LNCaP clone FGC (cell line): ENCODE results near the gene PXDC1.

Experiments
- DNase-seq: peaks from one replicate; pipeline ENCODE4 v3.0.0-alpha.2; 2011; ENCODE audit warnings: low read depth
- H3K4me3 ChIP-seq: 2 replicates; pipeline ENCODE4 v1.5.1; 2011; ENCODE audit warnings: mild to moderate bottlenecking, low read depth, low read length, control low read depth
- TF ChIP-seq, protein P1 (sequence below): IDR thresholded peaks from 2 replicates; pipeline ENCODE4 v1.5.1; 2012; ENCODE audit warnings: mild to moderate bottlenecking; ENCODE audit not compliant: control insufficient read depth, insufficient read depth; ENCODE audit errors: extremely low read depth

PXDC1 gene

DNA sequence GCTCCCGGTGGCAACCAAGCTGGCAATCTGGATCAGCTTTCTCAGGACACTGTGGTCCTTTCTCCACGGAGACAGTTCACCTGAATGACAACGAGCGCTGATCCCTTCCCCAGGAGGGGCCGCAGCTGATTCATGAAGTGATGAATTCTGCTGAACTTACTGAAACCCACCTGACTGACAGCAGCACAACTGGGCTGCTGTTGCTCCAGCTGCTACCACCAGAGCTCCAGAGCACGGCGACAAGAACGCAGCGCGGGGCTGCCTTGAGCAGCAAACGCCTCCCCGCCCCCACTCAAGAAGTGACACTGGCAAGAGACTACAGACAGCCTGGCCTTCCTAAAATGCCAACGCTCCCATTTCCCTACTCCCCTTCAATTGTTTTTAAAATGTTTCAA lies 10.0 kb downstream of the PXDC1 start:
- H3K4me3 ChIP-seq = peak overlapping the region; percentile 7; the same call in 1 of the 2 replicates
- no peak for DNase-seq
- TF ChIP-seq, protein P1, sequence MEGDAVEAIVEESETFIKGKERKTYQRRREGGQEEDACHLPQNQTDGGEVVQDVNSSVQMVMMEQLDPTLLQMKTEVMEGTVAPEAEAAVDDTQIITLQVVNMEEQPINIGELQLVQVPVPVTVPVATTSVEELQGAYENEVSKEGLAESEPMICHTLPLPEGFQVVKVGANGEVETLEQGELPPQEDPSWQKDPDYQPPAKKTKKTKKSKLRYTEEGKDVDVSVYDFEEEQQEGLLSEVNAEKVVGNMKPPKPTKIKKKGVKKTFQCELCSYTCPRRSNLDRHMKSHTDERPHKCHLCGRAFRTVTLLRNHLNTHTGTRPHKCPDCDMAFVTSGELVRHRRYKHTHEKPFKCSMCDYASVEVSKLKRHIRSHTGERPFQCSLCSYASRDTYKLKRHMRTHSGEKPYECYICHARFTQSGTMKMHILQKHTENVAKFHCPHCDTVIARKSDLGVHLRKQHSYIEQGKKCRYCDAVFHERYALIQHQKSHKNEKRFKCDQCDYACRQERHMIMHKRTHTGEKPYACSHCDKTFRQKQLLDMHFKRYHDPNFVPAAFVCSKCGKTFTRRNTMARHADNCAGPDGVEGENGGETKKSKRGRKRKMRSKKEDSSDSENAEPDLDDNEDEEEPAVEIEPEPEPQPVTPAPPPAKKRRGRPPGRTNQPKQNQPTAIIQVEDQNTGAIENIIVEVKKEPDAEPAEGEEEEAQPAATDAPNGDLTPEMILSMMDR = no peak

DNA sequence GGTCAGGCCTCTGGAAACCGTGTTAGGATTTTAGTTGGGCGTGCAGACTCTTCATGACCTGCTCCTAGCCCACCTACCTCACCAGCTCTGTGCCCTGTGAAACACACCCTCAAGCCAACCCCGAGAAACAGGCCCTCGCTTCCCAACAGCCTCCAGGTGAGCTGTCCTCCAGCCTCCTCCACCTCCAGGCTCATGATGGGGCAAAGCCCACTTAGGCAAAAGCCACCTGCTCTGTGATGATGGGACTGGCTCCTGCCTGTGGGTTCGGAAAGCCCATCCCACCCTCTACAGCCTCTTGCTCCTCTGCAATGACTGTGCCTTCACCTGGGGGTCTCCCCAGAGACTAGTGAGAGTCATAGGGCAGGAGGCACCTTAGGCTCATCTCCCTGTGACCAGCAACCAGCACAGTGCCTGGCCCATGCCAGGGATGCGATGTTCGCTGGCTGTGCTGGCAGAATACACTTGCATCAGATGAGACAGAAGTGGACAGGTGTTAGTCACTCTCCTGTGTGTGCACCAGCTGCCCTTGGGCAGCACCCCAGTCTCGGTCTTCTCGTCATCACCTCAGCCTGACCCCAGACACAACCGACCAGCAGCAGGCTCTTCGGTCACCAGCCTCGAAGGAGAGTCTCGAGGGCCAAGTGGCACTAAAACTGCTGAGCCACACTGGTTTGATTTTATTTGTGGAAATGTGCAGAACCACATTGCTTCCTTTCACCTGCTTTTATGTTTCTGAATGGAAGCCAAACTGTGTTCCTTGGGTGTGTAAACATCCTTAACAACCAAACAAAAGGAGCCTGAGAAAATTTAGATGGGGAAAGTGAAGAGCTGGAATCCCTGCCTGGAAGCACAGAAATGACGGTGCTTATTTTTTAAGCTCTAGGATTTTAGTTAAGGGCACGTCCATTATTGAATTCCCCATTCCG lies 10.7 kb downstream of the PXDC1 start:
- peak; percentile 67 for DNase-seq
- TF ChIP-seq, protein P1 = no peak
- peak overlapping the region; percentile 7; the same call in 1 of the 2 replicates for H3K4me3 ChIP-seq

DNA sequence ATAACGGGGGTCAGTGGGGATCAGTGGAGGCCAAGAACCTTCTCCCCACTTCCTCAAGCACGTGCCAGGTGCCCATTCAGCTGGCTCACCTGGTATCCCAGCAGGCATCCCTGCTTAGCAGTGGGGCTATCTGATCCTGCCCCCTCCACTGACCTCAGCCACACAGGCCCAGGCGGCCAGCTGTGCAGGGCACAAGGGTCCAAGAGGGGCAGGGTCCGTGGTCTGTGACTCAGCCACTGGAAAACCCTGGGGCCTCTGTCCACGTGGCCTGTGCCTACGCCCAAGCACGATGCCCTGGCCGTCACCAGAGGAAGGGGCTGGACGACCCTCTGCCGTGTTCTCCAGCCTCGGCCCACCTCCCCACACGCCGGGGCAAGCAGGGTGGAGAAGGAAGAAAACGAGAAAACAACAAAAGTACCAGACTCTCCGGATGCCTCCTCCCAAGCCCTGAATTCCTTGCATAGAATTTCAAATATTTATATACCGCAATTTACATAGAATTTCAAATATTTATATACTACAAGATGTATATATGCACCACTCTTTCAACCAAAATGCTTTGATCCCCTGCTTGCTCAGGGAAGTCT lies 12.1 kb downstream of the PXDC1 start:
- H3K4me3 ChIP-seq = no peak overlapping the region
- TF ChIP-seq, protein P1 = no peak
- DNase-seq = no peak

- no peak overlapping the region for H3K4me3 ChIP-seq
- DNase-seq = no peak
- TF ChIP-seq, protein P1 = no peak
Observed at GRCh38 chr6:3738381-3739131, 13.0 kb downstream of the PXDC1 start.

GRCh38 chr6:3737831-3738210 lies 13.7 kb downstream of the PXDC1 start:
- TF ChIP-seq, protein P1 = no peak
- H3K4me3 ChIP-seq = no peak overlapping the region
- no peak for DNase-seq

DNA sequence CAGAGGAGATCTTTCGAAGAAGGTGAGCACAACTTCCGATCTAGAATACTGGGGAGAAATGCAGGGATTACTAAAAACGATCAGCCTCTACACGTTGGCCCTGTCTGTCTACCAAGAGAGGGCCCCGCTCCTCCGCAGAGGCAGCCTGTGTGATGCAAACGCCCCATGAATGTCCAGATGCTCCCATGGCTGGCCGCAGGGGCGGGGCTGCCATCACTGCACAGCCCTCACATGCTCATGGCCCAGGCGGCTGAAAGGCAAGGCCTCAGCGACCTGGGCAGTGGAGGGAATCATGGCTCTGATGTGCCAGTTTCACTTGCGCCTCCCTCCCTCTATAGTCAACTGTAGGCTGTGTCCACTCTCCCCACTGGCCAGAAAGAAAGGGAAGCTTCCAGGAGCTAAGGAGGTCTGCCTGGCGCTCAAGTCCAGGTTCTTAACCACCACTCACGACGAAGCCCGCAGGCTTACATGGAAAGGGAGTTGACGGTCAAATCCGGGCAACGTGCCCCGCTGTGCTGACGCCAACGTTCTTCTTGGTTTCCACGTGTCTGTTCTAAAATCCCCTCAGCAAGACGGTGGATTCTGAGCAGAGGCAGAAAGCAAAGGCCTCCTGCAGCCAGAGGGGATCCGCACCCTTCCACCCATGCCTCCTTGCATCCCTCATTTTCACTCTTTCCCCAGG lies 14.2 kb downstream of the PXDC1 start:
- TF ChIP-seq, protein P1 = no peak
- no peak for DNase-seq

More for the DNA sequence above, 14.2 kb downstream of the PXDC1 start:
- no peak overlapping the region for H3K4me3 ChIP-seq
